Stimulated activated CD4-positive, alpha-beta T cell treated with anti-CD3 and anti-CD28 coated beads, TNF-alpha, amount 100 ng/mL, for 24 hours (primary cell): Measurements from ENCODE around the gene SORL1.
"Not testable (repeated sequence)": the region's sequence is repeated elsewhere in the genome, so short reads cannot be mapped to it uniquely, and the experiment has no call there.

ENCODE experiments used
- DNase-seq, 3 experiments: peaks; one replicate each; pipeline ENCODE4 v3.0.0-alpha.2; 2020; ENCODE audit warnings: low read depth in 3 of 3

SORL1 gene

DNA sequence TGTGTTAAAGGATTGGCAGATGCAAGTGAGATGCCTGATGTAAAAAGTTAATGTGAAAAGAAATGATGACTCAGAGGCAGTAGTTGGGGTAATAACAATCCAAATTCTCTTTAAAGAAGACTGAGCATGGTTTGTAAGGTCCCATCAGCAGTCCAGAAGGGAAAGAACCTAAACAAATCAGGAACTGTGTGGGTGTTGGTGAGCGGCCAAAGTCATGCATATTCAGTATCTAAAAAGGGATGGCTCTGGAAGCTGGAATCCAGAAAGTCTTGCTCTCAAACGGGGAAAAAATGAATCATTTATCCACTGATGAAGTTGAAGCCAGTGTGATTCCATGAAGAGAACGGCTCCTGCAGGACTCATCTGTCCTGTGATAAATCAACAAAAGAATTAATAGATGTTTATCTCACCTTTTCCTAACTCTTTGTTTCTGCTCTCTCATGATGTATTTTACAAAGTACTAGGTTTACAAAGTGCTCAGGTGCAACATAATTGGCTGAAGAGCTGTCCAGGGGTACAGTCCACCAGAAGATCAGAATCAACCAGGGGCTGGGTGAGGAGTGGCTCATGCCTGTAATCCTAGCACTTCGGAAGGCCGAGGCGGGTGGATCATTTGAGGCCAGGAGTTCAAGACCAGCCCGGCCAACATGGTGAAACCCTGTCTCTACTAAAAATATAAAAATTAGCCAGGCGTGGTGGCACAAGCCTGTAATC, 21.1 kb downstream of the SORL1 start:
- no peak for DNase-seq

DNA sequence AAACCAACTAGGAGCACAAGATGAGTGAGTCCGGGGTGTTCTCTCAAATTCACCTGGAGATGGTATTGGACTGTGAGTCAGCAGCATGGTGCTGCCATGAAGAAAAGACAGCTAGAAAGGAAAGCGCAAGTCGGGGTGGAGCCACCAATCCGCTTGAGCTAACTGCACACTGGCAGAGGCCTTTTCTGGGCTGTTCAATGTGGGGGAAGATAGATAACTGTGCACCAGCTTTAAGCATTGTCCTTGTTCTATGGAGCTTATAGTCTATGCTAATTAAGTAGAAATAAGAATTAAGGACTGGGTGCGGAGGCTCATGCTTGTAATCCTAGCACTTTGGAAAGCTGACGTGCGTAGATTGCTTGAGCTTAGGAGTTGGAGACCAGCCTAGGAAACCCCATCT, 22.6 kb downstream of the SORL1 start:
- no peak for DNase-seq

- no peak for DNase-seq
Measured at GRCh38 chr11:121476379-121477032, 24.4 kb downstream of the SORL1 start.

DNA sequence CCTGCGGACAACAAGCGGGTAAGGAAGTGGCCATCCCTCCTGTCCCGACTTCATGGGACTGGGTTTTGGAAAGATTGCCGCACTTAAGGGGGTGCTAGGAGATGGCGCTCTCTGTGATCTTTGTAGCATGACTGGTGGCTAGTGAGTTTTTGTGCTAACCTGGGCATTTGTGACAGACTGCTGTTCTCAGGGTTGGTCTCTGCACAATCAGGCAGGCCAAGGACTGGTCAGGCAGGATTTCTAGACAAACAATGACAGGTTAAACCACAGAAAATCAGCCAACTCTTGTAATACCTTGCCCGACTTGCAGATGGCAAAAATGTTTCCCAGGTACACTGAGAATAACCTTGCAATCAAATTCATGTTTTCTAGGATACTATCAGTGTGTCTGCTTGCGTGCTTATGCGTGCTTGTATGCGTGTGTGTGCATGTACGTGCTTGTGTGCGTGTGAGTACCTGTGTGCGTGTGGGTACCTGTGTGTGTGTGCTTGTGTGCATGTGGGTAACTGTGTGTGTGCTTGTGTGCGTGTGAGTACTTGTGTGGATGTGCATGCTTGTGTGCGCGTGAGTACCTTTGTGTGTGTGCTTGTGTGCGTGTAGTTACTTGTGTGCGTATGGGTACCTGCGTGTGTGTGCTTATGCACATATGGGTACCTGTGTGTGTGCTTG, 26.2 kb downstream of the SORL1 start:
- DNase-seq: no peak

- no peak for DNase-seq
Measured at GRCh38 chr11:121478895-121479697, 27.0 kb downstream of the SORL1 start.

DNA sequence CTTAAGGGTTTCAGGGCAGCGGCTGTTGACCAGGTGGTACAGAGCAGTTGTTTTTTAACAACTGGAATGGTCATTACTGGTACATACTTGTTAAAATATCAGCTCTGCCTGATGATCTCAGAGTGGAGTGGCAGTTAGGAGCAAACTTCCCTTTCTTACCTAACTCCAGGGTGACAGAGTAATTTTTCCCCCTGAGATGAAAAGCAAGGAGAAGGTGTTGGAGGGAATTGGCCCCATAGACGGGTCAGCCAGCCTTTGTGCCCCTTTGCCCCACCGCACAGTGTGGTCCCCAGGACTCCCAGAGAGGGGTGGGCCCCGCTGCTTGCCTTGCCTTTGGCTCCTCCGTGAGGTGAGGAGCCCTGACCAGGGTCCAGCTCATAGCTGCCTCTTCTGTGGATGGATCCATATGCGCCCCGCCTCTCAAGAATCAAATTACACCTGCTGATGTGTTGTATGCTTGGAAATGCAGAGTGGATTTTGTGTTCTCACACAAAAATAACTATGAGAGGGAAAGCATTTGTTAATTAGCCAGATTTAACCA, 27.7 kb downstream of the SORL1 start:
- DNase-seq: no peak

DNA sequence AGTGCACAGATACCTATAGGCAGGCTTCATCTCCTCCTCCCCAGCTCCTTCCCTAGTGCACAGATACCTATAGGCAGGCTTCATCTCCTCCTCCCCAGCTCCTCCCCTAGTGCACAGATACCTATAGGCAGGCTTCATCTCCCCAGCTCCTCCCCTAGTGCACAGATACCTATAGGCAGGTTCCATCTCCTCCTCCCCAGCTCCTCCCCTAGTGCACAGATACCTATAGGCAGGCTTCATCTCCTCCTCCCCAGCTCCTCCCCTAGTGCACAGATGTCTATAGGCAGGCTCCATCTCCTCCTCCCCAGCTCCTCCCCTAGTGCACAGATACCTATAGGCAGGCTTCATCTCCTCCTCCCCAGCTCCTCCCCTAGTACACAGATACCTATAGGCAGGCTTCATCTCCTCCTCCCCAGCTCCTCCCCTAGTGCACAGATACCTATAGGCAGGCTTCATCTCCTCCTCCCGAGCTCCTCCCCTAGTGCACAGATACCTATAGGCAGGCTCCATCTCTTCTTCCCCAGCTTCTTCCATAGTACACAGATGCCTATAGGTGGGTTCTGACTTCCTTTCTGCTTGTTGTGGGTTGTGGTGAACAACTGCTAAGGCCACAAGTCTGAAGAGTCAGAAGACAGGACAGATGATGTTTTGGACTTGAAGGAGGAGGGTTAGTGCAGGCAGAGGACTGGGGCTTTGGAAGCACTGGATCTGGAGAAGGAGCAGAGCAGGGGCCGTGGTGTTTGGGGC, 29.5 kb downstream of the SORL1 start:
- not testable (repeated sequence) for DNase-seq

DNA sequence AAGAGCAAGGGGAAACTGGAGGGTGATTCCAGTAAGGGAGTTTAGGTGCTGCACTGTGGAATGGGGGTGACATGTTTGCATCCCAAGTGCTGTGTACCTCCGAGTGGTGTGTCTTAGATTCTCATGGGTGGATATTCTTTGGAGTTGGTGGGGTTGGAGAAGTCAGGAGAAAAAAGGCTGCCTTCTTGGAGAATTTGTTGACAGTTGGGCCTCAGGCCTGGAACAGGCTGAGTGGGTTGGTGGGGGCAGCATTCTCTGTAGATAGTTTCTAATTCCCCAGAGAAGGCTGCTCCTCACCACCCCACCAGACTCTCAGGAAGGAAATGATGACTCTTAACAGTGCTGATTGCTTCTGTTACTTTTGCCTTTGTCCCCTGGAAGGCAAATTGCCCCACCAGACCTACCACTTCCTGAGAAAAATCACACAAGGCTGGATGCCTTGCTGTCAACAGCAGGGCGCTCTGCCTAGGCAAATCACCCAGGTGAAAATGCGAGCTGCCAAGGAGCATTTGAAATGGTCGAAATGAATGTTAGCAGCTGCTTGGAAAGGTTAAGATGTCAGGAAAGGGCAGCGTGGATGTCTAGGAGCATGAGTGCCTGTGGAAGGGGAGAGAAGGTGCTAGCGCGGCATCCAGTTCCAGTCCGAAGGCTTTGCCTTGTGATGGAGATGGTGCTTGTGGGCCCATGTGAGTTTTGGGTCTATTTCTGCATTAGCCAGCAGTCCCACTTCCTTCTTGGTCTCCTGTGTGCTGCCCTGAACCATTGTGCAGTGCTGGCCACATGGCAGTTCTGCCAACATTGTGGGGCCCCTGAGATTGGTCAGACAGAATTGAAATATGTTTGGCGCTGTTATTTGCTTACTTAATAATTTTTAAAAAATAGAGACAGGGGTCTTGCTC, 30.4 kb downstream of the SORL1 start:
- peak in 2 of 3 experiments; percentile 24 to 34 for DNase-seq

GRCh38 chr11:121483805-121484480, 31.8 kb downstream of the SORL1 start:
- DNase-seq: no peak

GRCh38 chr11:121485216-121485615, 33.1 kb downstream of the SORL1 start:
- DNase-seq: no peak

- no peak for DNase-seq
Measured at GRCh38 chr11:121486054-121486453, 33.9 kb downstream of the SORL1 start.

DNA sequence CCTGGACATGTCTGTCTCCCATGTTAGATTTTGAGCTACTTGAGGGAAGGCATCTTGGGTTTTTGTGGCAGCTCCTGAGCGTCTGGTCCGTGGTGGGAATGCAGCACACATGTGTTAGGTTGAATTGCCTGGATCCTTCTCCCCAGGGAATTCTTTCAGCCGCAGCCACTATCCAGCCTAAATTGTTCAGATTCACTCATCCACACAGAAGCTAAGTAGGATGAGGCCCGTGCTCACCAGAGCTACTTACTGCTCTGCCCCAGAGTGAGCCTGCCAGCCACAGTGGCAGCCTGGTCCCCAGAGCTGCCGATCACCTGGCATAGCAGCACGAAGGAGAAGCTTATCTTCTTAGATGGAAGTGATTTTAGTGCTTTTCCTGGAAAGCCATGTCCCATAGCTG, 35.1 kb downstream of the SORL1 start:
- DNase-seq: no peak

DNA sequence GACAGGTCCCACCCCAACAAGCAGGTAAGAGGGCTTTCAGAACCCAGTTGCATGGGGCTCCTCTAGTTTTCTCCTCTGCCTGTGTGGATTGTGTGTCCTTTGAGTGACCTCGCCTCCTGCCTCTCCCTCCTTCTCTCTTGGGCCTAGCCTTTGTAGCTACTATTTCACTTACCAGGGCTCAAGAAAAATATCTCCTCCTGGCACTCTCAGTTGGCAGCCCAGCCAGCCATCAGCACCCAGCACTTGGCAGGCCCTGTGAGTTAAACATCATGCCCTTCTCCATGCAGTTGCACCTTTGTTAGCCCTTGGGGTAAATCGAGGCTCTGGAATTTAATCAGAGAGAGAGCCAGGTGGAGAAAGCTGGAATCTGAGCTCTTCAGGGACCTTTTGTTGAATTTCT, 36.1 kb downstream of the SORL1 start:
- DNase-seq: no peak

- no peak for DNase-seq
Measured at GRCh38 chr11:121488641-121489040, 36.5 kb downstream of the SORL1 start.

DNA sequence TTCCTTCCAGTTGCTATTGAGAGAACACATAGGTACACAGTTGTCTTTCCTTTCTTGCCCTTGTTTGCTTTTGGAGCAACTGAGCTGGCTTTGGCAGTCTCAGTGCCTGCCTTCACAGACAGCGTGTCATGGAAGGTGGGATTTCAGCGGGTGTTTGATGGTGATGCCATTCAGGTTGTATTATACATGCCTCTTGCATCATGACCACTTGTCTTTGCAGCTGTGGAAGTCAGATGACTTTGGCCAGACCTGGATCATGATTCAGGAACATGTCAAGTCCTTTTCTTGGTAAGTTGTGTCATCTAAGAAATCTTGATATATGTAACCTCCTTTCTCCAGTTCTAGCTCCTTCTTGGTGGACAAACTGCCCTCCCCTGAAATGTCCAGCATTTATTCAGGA, 37.7 kb downstream of the SORL1 start:
- no peak for DNase-seq

GRCh38 chr11:121494355-121495099, 42.4 kb downstream of the SORL1 start:
- peak in 2 of 3 experiments; percentile 34 to 56 for DNase-seq

GRCh38 chr11:121497176-121497998, 45.3 kb downstream of the SORL1 start:
- no peak for DNase-seq

GRCh38 chr11:121499405-121499804, 47.3 kb downstream of the SORL1 start:
- DNase-seq: no peak
